ENCODE measurements around the gene ABCD3. TPM values are rescaled to one million over a fixed set of nuclear protein-coding genes. Genes with fewer than 3 reads are reported as not detected.

Gene ABCD3
- total and polyA plus RNA-seq, 2 of the 4 experiments (the other 2 are of a cell fraction), result 13.6 to 32.6 TPM

GRCh38 chr1:94475232-94475631 is 57.0 kb downstream of the ABCD3 start:
- H3K23ac ChIP-seq (ENCODE audit: low read depth, low read length), result no peak overlapping the region
- peaks cover 8% of the 10 kb centered on the region for H3K36me3 ChIP-seq (ENCODE audit: control insufficient read depth, insufficient read depth, low read length)
- CTCF ChIA-PET, result interaction anchor here (0.6 to 1.9 kb wide), 2 partner anchors 11 to 407 kb away, joined by 4 to 10 read pairs; no protein-coding TSS in a partner anchor
- POLR2A ChIA-PET (ENCODE audit: unreplicated experiment), result no interaction called here
- H3K27me3 ChIP-seq (ENCODE audit: control insufficient read depth, insufficient read depth, low read length), result no peaks in the 10 kb centered on the region
- no peaks in the 10 kb centered on the region for H3K9me3 ChIP-seq (ENCODE audit: control insufficient read depth, insufficient read depth, low read length)
- no peak overlapping the region for H3K18ac ChIP-seq (ENCODE audit: low read depth, low read length)
- TF ChIP-seq RFX5 (IDR thresholded peaks at IDR 0.05; ENCODE audit: low read depth, low read length), result no peak
- no peak for TF ChIP-seq POLR2A (IDR thresholded peaks at IDR 0.05; ENCODE audit: low read depth, low read length)
- no peak for TF ChIP-seq NFE2L2 (IDR thresholded peaks at IDR 0.05; ENCODE audit: low read depth, low read length)
- peak; percentile 55 for TF ChIP-seq MAFK (IDR thresholded peaks at IDR 0.05; ENCODE audit: low read depth, low read length)
- TF ChIP-seq USF2 (IDR thresholded peaks at IDR 0.05; ENCODE audit: low read depth, low read length), result no peak
- no peak for TF ChIP-seq MXI1 (IDR thresholded peaks at IDR 0.05; ENCODE audit: borderline replicate concordance, low read depth, low read length)
- no peak for TF ChIP-seq BHLHE40 (IDR thresholded peaks at IDR 0.05; ENCODE audit: low read depth, low read length)
- TF ChIP-seq SMC3 (IDR thresholded peaks at IDR 0.05; ENCODE audit: low read depth, low read length), result no peak
- no peak overlapping the region for H3K4me3 ChIP-seq (ENCODE audit: insufficient read depth, low read depth, low read length)
- H3K14ac ChIP-seq (replicated peaks; ENCODE audit: low read depth, low read length), result no peak overlapping the region
- H4K5ac ChIP-seq (ENCODE audit: low read depth, low read length), result no peak overlapping the region
- H3K4me2 ChIP-seq (ENCODE audit: low read depth, low read length), result no peak overlapping the region
- no peaks in the 10 kb centered on the region for H4K20me1 ChIP-seq (ENCODE audit: insufficient read depth, low read length)
- H3K27ac ChIP-seq (ENCODE audit: insufficient read depth, low read length), result no peak overlapping the region
- H3K79me1 ChIP-seq (ENCODE audit: low read depth in 1 of 2, low read length in 2 of 2), result no peaks in the 10 kb centered on the region; a peak in 3 of 4 replicates
- no peak overlapping the region for H3K9ac ChIP-seq (ENCODE audit: low read depth, low read length)
- no peak overlapping the region for H4K8ac ChIP-seq (ENCODE audit: low read depth in 2 of 2, low read length in 2 of 2)
- H2AFZ ChIP-seq (replicated peaks; ENCODE audit: low read length, poor library complexity), result no peak overlapping the region
- dilution Hi-C loops (cut with HindIII; ENCODE audit: low sequenced_read_pairs, unreplicated experiment), result no loop called here
- no peak overlapping the region for H2BK20ac ChIP-seq (ENCODE audit: low read depth, low read length)
- DNase-seq (no peak), ATAC-seq (ENCODE audit: low read depth) (no peak)
- H2AK5ac ChIP-seq (ENCODE audit: low read depth, low read length), result no peak overlapping the region
- BruUV-seq (replicated peaks), result no TSS peak
- H2BK5ac ChIP-seq (ENCODE audit: low read depth, low read length, poor library complexity, severe bottlenecking), result no peak overlapping the region
- H3K9me1 ChIP-seq (ENCODE audit: insufficient read depth, low read length), result no peaks in the 10 kb centered on the region; the same call in 1 of the 2 replicates
- intact Hi-C loops (cut with micrococcal nuclease), result no loop called here
- H2AK9ac ChIP-seq (replicated peaks; ENCODE audit: low read depth, low read length, poor library complexity), result no peak overlapping the region
- no peak overlapping the region for H4K91ac ChIP-seq (ENCODE audit: insufficient read depth, low read depth, low read length)
- no peak overlapping the region for H2BK120ac ChIP-seq (ENCODE audit: low read depth, low read length)
- H2BK15ac ChIP-seq (ENCODE audit: low read depth, low read length), result no peak overlapping the region
- no peak overlapping the region for H3K4ac ChIP-seq (ENCODE audit: low read depth, low read length)
- no peaks in the 10 kb centered on the region for H3K4me1 ChIP-seq (ENCODE audit: control insufficient read depth, insufficient read depth, low read length)
- in situ Hi-C loops (cut with MboI; ENCODE audit: low sequenced_read_pairs), result no loop called here
- no peak overlapping the region for H3K56ac ChIP-seq (ENCODE audit: extremely low read depth, insufficient read depth, low read length)
